Stimulated activated CD8-positive, alpha-beta memory T cell treated with anti-CD3 and anti-CD28 coated beads, Interleukin-15, amount 100 ng/mL, for 1 hour (primary cell): ENCODE data around the gene PTPRZ1.

Source experiments
- DNase-seq: peaks from one replicate; pipeline ENCODE4 v3.0.0-alpha.2; 2020; ENCODE audit warnings: low read depth

The PTPRZ1 gene

DNA sequence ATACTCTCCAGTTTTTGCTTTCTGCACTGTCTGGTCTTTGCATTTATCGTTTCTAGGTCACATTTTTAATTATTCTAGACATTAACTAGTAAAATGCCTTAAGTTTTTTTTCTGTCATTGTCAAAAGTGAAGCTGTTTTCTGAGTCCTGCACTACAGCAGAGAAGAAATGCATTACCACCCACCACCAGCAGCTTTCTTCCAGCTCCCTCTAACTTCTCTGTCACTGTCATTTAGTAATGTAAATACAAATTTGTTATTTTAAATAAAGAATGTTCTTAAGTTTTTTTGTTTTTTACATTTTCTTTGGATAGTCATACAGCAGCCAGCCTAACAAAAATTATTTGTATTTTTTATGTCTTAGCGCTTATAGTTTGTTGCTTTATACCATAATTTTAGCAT, 18.8 kb downstream of the PTPRZ1 start:
- DNase-seq: no peak

DNA sequence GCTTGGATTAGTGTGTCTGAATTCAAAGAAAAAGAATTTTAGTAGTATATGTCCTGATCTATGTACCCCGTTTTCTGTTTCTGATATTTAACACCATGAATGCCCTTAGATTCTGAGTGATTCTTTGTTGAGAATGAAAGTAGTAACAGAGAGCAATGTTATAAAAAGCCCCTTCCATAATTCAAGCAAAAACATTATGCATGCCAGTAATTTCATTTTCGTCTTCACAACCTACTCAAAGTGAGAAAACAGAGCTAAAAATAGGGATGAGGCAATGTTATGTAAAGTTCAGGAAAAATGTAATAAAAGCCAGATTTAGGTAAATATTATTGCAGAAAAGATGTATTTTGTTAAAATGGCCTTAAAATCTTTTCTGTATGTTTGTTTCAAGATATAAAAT, 28.1 kb downstream of the PTPRZ1 start:
- no peak for DNase-seq

DNA sequence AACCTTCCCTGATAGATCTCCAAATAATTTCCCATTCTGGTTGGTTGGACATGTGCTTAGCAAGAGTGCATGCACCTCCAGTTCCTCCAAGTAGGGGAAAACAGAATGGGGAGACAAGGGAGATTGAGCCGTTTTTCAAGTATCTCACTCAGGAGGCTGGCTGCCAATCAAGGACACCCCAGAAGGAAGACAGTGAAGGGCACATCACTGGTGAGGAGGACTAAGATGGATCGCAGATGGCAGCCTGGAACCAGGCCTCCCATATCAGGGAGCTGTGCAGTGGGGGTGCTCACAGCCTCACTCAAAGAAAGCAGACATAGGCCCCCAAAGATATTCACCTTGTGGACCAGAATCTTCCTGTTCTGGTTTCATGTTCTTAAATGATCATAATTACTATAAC, 31.2 kb downstream of the PTPRZ1 start:
- DNase-seq: no peak

DNA sequence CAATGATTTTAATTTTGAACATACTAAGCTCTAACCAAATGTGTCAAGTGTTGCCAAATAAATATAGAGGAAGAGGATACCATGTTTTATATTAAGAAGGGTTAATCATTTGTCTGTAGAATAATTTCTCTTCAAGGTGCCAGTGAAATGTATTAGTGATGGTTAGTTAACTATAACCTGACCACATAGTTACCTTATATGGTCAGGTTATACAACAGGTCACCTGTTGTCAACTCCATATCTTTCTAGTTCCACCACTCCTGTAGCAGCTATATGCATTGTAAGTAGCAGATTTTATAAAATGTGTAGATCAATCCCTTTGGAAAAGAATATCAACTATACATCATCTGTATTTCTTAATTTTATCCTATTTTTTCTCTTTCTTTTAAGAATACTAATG, 35.1 kb downstream of the PTPRZ1 start:
- DNase-seq: no peak

DNA sequence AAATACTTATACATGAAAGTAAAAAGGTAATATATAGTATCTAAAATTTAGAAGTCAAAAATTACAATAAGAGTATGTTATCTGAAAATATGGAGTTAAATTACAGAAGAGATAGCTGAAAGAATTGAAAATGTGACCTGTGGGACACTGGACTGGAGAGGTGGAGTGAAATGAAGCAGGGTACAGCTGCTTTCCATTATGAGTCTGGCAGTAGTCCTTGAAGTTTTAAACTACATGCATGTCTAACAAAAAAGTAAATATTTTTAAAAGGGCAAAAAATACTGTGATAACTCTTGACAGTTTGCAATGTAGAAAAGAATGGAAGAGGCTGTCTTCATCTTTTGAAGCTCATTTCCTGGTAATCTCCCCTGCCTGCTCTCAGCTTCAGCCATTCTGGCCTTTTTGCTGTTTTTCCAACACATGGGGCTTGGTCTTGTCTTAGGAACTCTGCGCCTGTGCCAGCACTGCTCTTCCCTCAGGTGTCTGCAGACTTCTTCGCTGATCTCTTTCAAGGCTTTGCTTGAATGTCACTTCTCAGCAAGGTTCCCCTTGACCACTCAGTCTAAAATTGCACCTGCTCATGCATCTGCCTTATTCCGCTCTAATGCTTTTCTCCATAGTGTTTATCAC, 36.9 kb downstream of the PTPRZ1 start:
- DNase-seq: no peak

DNA sequence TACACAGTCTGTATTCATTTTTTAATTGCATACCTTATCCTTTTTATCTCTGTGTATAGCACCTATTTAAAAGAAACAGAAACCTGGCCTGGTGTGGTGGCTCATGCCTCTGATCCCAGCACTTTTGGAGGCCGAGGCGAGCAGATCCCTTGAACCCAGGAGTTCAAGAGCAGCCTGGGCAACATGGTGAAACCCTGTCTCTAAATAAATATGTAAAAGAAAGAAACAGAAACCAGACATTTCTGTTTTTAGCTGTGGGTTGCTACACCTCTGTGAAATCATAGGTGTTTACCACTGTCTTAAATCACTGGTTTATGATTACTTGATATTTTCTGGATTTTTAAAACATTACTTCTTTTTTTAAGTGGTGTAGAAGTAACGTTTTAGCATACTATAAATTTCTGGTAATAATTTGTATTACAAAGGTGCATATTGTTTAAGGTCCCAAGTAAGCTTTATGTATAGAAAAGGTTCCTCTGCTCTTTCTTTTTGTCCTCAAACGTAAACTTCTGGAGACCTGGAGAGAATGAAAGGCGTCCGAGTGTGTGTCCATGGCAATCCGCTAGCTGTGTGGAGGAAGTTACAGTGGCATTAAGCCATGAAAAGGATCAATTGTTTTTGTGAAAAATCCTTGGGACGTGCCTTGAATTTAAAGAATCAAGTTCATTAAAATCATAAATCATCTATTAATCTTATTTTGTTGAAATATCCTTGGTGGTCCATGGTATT, 41.1 kb downstream of the PTPRZ1 start:
- DNase-seq: no peak

DNA sequence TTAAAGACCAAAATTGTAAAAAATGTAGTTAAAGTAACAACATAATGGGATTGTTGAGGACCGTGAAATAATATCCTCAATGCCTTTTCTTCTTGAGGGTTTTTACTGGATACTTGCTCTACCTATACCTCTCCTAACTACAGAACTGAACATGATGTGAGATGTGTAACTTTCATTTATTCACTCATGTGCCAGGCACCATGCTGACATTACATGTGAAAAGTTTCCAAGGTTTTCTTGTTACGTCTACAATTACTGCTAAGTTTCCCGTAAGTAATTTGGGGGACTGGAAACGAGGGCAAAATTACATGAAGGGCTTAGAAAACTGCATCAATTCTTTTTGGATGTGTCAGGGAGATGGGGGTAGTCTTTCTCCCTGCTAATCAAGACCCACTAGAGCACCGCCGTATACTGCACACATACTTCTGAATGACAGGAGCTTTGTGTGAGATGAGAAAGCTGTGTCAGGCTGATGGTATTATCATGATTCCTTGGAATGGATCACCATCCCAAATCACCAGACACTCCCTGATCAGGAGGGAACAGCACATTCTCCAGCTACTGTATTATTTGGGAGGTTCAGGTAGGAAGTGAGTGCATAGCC, 41.8 kb downstream of the PTPRZ1 start:
- no peak for DNase-seq

DNA sequence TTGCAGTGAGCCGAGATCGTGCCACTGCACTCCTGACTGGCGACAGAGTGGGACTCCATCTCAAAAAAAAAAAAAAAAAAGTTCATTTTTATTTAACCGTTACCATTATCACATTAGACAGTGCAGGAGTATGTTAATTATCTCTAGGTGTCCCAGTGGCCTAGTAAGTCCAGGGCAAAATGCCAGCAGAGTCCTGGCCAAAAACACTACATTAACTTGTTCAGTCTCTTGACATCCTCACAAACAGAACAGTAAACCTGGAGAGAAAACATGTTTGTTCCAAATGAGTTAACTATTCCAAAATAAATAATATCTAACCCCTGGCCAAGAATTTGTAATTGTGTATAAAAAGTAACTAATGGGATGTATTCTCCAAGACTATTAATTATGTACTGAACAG, 43.2 kb downstream of the PTPRZ1 start:
- DNase-seq: no peak

DNA sequence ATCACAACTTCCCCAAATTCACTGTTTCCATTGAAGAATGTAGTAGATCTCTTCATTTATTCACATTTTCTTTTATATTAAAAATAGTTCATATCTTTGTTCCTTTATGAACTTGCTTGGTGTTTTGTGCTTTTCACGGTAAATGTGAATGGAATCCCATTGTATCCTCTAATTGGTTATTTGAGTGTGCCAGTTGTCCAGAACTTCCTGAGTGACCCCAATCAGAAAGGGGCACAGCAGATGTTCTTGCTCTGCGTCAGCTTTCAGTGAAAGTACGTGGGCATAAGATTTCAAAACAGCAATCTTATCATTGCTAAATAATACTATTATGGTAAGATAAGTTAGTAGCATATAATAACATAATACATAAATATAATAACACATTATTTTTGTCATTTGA, 47.0 kb downstream of the PTPRZ1 start:
- DNase-seq: no peak

DNA sequence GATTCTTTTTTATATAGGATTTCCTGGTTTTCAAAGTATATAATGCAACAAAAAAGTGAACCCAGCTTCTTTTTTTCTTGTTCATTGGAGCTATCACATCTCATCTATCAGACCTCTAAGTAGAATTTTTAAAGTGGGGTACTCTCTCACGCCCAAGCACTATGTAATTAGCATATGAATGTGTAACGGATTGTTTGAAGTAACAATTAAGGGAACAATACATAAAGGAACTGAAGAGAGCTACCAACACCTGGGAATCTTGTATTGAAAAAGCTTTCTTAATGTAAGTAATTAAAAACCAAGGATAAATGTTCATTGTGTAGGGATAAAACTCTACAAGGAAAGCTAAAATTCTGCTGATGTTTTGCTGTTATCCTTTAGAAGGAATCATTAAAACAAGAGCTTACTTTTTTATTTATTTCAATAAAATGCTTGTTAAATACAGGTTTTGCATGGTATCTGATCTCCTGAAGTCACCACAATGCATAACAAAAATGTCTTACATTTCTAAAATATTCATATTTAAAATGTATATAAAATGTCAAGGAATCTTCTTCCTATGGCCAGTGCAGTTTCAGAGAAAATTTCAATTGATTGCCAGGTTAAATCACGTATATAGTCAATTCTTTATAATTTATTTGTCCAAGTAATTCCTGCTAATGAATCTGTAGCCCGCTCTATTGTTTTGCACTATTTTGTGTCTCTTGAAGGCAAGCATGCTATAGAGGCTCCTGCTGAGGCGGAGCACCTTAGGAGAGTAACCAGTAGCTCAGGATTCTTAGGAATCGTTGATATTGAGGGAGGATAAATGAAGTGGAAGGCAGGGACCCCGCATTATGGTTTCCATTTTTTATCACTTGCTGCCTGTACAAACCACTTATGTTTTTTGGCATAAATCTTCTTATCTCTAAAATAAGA, 51.6 kb downstream of the PTPRZ1 start:
- DNase-seq: no peak

DNA sequence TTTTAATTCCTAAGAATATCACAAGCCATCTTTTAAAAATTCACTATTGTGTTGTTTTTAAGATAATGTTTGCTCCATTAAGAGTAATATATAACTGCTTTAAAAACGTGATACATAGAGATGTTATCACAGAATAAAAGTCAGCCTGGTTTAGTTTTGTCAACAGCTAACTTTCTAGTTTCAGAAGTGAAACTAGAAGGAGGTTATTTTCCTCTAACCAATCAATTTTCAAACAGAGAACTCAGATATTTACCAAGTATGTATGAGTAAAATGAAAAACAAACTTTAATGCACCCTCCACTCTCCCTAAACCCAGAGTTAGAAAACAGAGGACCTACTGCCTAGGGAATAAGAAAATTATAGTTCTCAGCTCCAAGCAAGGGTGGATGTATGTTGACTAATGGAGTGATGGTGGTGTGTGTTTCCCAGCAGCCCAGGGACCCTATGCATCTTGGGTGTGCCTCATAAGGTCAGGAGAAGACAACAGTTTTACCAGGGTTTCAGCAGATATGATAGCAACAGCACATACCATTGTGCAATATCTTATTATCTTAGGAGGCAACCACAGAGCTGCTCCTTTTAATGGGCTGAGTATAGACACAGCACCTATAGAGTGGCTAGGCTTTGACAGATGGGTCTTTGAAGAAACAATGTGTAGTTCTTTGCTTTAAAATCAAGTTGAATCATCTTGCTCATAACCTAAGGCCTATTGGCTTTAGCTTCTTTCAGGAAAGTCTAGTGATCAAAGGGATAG, 58.4 kb downstream of the PTPRZ1 start:
- DNase-seq: no peak

DNA sequence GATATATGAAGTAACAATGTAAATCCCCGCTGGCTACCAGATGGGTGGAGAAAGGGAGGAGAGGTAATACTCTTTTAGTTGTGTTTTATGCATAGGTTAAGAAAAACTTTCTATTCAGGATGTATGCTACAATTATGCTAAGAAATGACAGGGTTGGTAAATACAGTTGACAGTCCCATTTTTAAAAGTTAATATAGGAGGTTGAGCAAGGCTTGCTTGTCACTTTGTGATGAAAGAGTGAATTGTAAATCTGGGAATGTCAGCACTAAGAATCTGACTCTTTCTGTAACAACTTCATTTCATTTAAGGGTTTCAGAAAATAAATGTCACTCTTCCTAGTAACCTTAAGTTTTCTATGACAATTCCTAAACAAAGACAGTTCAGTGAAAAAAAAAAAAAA, 59.8 kb downstream of the PTPRZ1 start:
- no peak for DNase-seq

DNA sequence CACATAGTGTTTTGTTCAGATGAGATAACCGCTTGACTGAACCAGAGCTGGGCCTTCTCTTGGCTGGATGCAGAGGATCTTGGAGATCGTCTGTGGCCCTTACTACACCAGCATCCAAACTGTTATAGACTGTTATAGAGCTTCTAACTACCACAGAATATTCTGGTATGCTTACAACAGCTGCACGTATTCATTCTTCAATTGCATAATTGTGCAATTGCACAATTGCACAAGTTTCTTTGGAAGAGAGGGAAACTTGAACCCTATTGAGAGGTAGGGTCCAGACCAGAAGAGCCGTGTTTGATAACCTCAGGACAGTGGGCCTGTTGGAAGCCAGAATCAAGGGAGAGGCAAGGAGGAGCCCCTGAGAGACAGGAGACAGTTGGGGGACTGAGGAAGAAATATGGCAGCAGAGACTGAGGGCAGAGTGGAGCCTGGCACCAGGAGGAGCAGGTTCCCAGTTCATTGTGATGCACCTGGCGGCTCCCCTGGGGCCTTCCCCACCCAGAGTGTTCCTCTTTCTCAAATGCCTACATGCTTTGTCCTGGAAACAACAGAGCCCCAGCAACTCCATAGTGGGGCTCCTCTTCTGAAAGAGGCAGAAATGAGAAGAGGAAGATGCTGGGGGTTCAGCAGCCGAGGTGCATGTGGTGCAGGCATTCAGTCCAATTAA, 64.1 kb downstream of the PTPRZ1 start:
- no peak for DNase-seq

DNA sequence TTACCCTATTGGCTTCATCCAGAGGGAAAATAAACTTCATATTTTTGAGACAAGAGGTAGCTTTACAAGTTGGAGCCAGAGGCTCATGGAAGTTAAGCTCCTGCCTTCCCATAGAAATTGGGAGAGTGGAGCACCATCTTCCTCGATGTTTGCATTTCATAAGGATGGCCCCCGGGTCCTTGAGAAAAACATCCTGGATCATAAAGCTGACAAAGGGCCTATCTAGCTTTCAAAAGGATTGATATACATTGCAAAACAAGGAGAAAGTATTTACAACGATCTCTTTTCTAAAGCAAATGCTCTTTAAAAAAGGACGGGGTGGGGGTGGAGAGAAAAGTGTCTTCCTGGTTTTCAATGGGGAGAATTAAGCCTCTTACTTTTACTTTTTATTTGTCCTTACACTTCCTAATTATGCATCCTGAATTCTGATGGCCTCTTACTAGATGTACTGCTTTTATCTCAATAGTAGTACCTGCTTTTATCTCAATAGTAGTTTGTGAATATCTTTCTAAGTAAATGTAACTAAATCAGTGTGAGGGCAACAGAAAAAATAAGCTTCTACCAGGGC, 65.6 kb downstream of the PTPRZ1 start:
- no peak for DNase-seq

DNA sequence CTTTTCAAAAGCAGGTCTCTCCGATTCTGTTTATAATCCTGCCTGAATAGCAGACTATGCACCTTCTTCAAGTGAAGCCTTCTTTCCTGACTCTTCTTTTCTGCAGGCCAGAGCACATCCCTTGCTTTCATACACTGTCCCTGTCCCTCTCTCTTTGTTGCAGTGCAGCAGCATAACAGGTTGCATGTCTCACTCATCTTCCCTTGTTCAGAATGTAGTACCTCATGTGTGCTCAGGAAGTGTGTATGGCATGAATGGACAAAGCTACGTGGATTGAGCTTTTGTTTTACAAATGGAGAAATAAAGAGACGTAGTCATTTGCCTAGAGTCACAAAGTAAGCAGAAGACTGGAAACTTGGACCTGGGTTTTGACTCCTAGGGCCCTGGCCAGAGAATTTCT, 68.0 kb downstream of the PTPRZ1 start:
- DNase-seq: no peak

DNA sequence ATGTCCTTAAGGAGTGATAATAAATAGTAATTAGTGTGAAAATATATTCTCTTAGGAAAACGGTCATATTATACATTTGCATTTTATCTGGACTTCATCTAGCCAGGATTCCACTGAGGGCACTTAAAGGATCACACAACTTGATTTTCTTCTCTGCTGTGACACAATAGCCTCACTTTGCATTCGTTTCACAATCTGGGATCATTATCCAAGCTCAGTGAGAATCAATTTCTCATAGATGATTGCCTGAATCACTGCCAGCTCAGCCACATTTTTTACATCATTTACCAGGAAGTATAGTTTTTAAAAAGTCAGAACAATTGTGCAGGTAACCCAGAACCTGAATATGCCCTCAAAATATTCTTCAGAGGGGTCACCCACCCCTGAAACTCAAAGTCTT, 68.9 kb downstream of the PTPRZ1 start:
- DNase-seq: no peak

DNA sequence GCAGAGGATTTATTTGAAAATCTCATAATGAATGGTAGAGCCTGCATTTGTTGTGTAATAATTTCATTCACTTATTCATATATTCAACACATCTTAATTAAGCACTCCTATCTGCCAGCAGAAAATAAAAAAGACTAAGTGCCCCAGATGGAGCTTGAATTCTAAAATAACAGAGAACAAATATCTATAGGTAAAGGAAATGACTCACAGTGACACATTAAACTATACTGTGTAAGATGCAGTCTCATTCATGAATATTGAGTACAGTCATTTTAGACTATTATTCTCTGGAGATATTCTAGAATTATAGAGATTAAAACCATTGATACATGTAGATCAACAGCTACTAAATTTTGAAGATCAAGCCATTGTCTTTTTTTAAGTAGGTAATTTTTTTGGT, 72.1 kb downstream of the PTPRZ1 start:
- no peak for DNase-seq

DNA sequence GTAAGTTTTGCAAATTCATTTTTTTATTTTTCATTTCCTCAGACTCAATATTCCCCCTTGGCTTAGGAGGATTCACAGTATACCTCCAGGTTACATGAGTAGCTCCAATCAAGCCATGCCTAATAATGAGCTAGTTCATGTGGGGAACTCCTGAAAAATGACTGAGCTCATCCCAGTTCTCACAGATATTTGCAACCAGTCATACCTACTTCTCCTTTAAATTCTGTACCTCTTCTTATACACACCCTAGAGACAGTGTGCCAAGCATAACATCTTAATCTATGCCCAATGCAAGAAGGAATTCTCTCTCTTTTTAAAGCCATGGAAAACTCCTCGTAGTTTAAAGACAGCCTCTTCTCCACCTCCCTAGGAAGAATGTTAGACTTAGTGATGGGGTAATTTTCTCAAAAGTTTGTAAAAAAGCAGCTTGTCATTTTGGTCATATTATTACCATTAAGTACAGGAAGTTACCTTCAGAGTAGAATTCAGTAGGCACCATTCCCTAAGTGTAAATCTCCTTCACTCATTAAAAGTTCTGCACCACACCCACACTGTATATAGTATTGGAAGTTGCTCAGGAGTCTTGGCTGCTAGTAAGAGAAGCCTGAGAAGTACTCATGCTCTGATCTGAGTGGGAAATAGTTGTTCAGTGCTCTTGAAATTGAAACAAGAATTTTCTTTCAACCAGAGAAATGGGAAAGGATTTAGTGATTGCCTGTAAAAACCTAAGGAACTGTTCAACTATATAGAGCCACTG, 72.7 kb downstream of the PTPRZ1 start:
- DNase-seq: no peak

DNA sequence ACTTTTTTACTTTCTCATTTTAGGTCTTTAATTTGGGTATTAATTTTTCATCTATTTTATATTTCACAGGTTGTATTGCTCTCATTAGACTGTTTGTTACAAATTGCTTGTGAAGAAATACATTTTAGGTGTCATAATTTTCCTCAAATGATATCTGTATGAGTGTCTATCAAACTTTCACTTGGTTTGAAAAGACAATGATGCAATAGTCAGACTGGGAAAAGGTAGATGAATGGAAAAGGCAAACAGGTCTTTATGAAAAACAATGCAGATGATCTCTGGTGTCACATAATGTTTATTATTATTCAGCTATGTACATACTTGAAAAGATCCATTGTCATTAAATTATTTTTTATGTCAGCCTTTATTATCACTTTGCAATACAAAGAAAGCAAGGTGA, 80.2 kb downstream of the PTPRZ1 start:
- DNase-seq: no peak

DNA sequence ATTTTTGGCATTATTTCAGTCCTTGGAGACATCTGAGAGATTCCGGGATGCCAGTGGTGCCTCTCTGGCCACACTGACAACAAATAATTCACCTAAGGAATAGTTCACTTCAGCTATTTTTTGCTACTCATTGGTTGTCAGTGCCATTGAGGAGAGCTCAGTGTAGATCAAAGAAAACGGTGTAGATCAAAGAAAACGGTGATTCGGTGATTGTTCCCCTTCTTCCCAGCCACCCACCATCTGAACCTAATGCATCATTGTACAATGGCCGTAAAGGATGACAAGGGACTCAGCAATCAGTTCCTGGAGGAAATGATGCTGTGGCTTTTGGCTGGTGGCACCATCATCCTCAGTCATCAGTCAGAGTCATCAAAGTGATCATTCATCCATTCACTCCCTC, 80.6 kb downstream of the PTPRZ1 start:
- DNase-seq: no peak
